ENCODE measurements around the gene SHISAL2B.

SHISAL2B gene

GRCh38 chr5:64682608-64683007 lies 7.7 kb upstream of the SHISAL2B start:
- H3K27me3 ChIP-seq (ENCODE audit: control insufficient read depth in 1 of 2, insufficient read depth in 1 of 2, low read length in 2 of 2): peaks cover 29 to 32% of the 10 kb centered on the region in 2 experiments
- H2BK15ac ChIP-seq (ENCODE audit: low read depth, poor library complexity, severe bottlenecking): no peak overlapping the region
- H3K9me3 ChIP-seq (ENCODE audit: control insufficient read depth, low read length): no peaks in the 10 kb centered on the region
- no peak overlapping the region for H2BK120ac ChIP-seq (ENCODE audit: low read depth, low read length)
- no peak overlapping the region for H4K91ac ChIP-seq (ENCODE audit: low read length)
- H3K4me3 ChIP-seq (ENCODE audit: insufficient read depth in 1 of 2, low read depth in 1 of 2, low read length in 2 of 2): no peak overlapping the region
- DNase-seq: no peak
- H3K18ac ChIP-seq (ENCODE audit: low read depth in 1 of 2, low read length in 2 of 2): no peak overlapping the region
- no peaks in the 10 kb centered on the region for H3K36me3 ChIP-seq (ENCODE audit: control insufficient read depth in 1 of 2, insufficient read depth in 2 of 2, low read depth in 1 of 2, low read length in 2 of 2)
- no peaks in the 10 kb centered on the region for H3K4me1 ChIP-seq (ENCODE audit: control insufficient read depth, insufficient read depth, low read depth, low read length)
- H3K4me2 ChIP-seq (ENCODE audit: low read length, poor library complexity, severe bottlenecking): no peak overlapping the region
- no peak overlapping the region for H3K9ac ChIP-seq (ENCODE audit: low read length)
- H3K79me1 ChIP-seq (replicated peaks; ENCODE audit: low read length, poor library complexity, severe bottlenecking): no peaks in the 10 kb centered on the region
- no peak overlapping the region for H2BK5ac ChIP-seq (ENCODE audit: low read depth, low read length, poor library complexity, severe bottlenecking)
- no peak overlapping the region for H2BK12ac ChIP-seq (ENCODE audit: low read length in 2 of 2)
- H3K27ac ChIP-seq (ENCODE audit: low read length, poor library complexity, severe bottlenecking): no peak overlapping the region
- no peak overlapping the region for H3K14ac ChIP-seq (ENCODE audit: low read length in 2 of 2)
- no peak overlapping the region for H3K23ac ChIP-seq (ENCODE audit: low read length in 2 of 2)
- H2AK5ac ChIP-seq (ENCODE audit: low read length, severe bottlenecking): no peak overlapping the region
- no peak overlapping the region for H4K8ac ChIP-seq (ENCODE audit: low read length)
- no peak overlapping the region for H3K4ac ChIP-seq (ENCODE audit: low read depth in 1 of 2, low read length in 2 of 2)
- 92% methylated on average over 7 of the region's 7 CpGs for WGBS
- H2AFZ ChIP-seq (ENCODE audit: low read depth, low read length): no peak overlapping the region

- no peak for DNase-seq
- H3K79me1 ChIP-seq (replicated peaks; ENCODE audit: low read length, poor library complexity, severe bottlenecking): no peaks in the 10 kb centered on the region
Measured at GRCh38 chr5:64685866-64686265, 4.4 kb upstream of the SHISAL2B start.

GRCh38 chr5:64688391-64688790 lies 1.9 kb upstream of the SHISAL2B start:
- no peaks in the 10 kb centered on the region for H3K36me3 ChIP-seq (ENCODE audit: control insufficient read depth in 1 of 2, insufficient read depth in 2 of 2, low read depth in 1 of 2, low read length in 2 of 2)
- H3K27me3 ChIP-seq (ENCODE audit: control insufficient read depth in 1 of 2, insufficient read depth in 1 of 2, low read length in 2 of 2): peaks cover 70 to 71% of the 10 kb centered on the region in 2 experiments
- no peak overlapping the region for H2AFZ ChIP-seq (ENCODE audit: low read depth, low read length)
- H2BK12ac ChIP-seq (ENCODE audit: low read length in 2 of 2): no peak overlapping the region
- H2BK120ac ChIP-seq (ENCODE audit: low read depth, low read length): no peak overlapping the region
- no peak for DNase-seq
- H3K18ac ChIP-seq (ENCODE audit: low read depth in 1 of 2, low read length in 2 of 2): no peak overlapping the region
- H2AK5ac ChIP-seq (ENCODE audit: low read length, severe bottlenecking): no peak overlapping the region
- no peak overlapping the region for H2BK15ac ChIP-seq (ENCODE audit: low read depth, poor library complexity, severe bottlenecking)
- H3K4me2 ChIP-seq (ENCODE audit: low read length, poor library complexity, severe bottlenecking): no peak overlapping the region
- H3K14ac ChIP-seq (ENCODE audit: low read length in 2 of 2): no peak overlapping the region
- peaks cover 11% of the 10 kb centered on the region for H3K4me1 ChIP-seq (ENCODE audit: control insufficient read depth, insufficient read depth, low read depth, low read length)
- H3K79me1 ChIP-seq (replicated peaks; ENCODE audit: low read length, poor library complexity, severe bottlenecking): no peaks in the 10 kb centered on the region
- H3K4me3 ChIP-seq (ENCODE audit: insufficient read depth in 1 of 2, low read depth in 1 of 2, low read length in 2 of 2): no peak overlapping the region
- no peak overlapping the region for H3K23ac ChIP-seq (ENCODE audit: low read length in 2 of 2)
- WGBS: 100% methylated on average over 2 of the region's 3 CpGs
- H4K91ac ChIP-seq (ENCODE audit: low read length): no peak overlapping the region
- H4K8ac ChIP-seq (ENCODE audit: low read length): no peak overlapping the region
- H2BK5ac ChIP-seq (ENCODE audit: low read depth, low read length, poor library complexity, severe bottlenecking): no peak overlapping the region
- H3K9ac ChIP-seq (ENCODE audit: low read length): no peak overlapping the region
- no peak overlapping the region for H3K4ac ChIP-seq (ENCODE audit: low read depth in 1 of 2, low read length in 2 of 2)
- H3K9me3 ChIP-seq (ENCODE audit: control insufficient read depth, low read length): no peaks in the 10 kb centered on the region
- no peak overlapping the region for H3K27ac ChIP-seq (ENCODE audit: low read length, poor library complexity, severe bottlenecking)

More at GRCh38 chr5:64685866-64686265, 4.4 kb upstream of the SHISAL2B start:
- Histone ChIP-seq H3K27me3 (ENCODE audit: control insufficient read depth in 1 of 2, insufficient read depth in 1 of 2, low read length in 2 of 2) (peaks cover 50 to 53% of the 10 kb centered on the region in 2 experiments), H3K4ac (ENCODE audit: low read depth in 1 of 2, low read length in 2 of 2) (no peak overlapping the region), H4K91ac (ENCODE audit: low read length) (no peak overlapping the region), H2BK12ac (ENCODE audit: low read length in 2 of 2) (no peak overlapping the region), H3K27ac (ENCODE audit: low read length, poor library complexity, severe bottlenecking) (no peak overlapping the region), H3K9me3 (ENCODE audit: control insufficient read depth, low read length) (no peaks in the 10 kb centered on the region), H3K4me1 (ENCODE audit: control insufficient read depth, insufficient read depth, low read depth, low read length) (peaks cover 10% of the 10 kb centered on the region), H3K9ac (ENCODE audit: low read length) (no peak overlapping the region), H3K36me3 (ENCODE audit: control insufficient read depth in 1 of 2, insufficient read depth in 2 of 2, low read depth in 1 of 2, low read length in 2 of 2) (no peaks in the 10 kb centered on the region), H2AK5ac (ENCODE audit: low read length, severe bottlenecking) (no peak overlapping the region), H3K18ac (ENCODE audit: low read depth in 1 of 2, low read length in 2 of 2) (no peak overlapping the region), H3K4me3 (ENCODE audit: insufficient read depth in 1 of 2, low read depth in 1 of 2, low read length in 2 of 2) (no peak overlapping the region), H3K14ac (ENCODE audit: low read length in 2 of 2) (no peak overlapping the region), H3K23ac (ENCODE audit: low read length in 2 of 2) (no peak overlapping the region), H2AFZ (ENCODE audit: low read depth, low read length) (no peak overlapping the region), H2BK120ac (ENCODE audit: low read depth, low read length) (no peak overlapping the region), H2BK5ac (ENCODE audit: low read depth, low read length, poor library complexity, severe bottlenecking) (no peak overlapping the region), H2BK15ac (ENCODE audit: low read depth, poor library complexity, severe bottlenecking) (no peak overlapping the region), H3K4me2 (ENCODE audit: low read length, poor library complexity, severe bottlenecking) (no peak overlapping the region), H4K8ac (ENCODE audit: low read length) (no peak overlapping the region)
- WGBS: 78% methylated on average over 5 of the region's 5 CpGs

- no peak overlapping the region for H3K4me3 ChIP-seq (ENCODE audit: insufficient read depth in 1 of 2, low read depth in 1 of 2, low read length in 2 of 2)
- H3K9me3 ChIP-seq (ENCODE audit: control insufficient read depth, low read length): no peaks in the 10 kb centered on the region
- no peaks in the 10 kb centered on the region for H3K36me3 ChIP-seq (ENCODE audit: control insufficient read depth in 1 of 2, insufficient read depth in 2 of 2, low read depth in 1 of 2, low read length in 2 of 2)
- H3K27ac ChIP-seq (ENCODE audit: low read length, poor library complexity, severe bottlenecking): no peak overlapping the region
- no peak overlapping the region for H2AFZ ChIP-seq (ENCODE audit: low read depth, low read length)
- H3K27me3 ChIP-seq (ENCODE audit: control insufficient read depth in 1 of 2, insufficient read depth in 1 of 2, low read length in 2 of 2): peaks cover 66 to 71% of the 10 kb centered on the region in 2 experiments
- H3K18ac ChIP-seq (ENCODE audit: low read depth in 1 of 2, low read length in 2 of 2): no peak overlapping the region
- H4K8ac ChIP-seq (ENCODE audit: low read length): no peak overlapping the region
- 51% methylated on average over 3 of the region's 3 CpGs for WGBS
- no peak overlapping the region for H2BK15ac ChIP-seq (ENCODE audit: low read depth, poor library complexity, severe bottlenecking)
- H2BK12ac ChIP-seq (ENCODE audit: low read length in 2 of 2): no peak overlapping the region
- DNase-seq: no peak
- peaks cover 11% of the 10 kb centered on the region for H3K4me1 ChIP-seq (ENCODE audit: control insufficient read depth, insufficient read depth, low read depth, low read length)
- no peak overlapping the region for H4K91ac ChIP-seq (ENCODE audit: low read length)
- H2AK5ac ChIP-seq (ENCODE audit: low read length, severe bottlenecking): no peak overlapping the region
- no peak overlapping the region for H3K9ac ChIP-seq (ENCODE audit: low read length)
- H2BK5ac ChIP-seq (ENCODE audit: low read depth, low read length, poor library complexity, severe bottlenecking): no peak overlapping the region
- H3K23ac ChIP-seq (ENCODE audit: low read length in 2 of 2): no peak overlapping the region
- H2BK120ac ChIP-seq (ENCODE audit: low read depth, low read length): no peak overlapping the region
- H3K4ac ChIP-seq (ENCODE audit: low read depth in 1 of 2, low read length in 2 of 2): no peak overlapping the region
- no peaks in the 10 kb centered on the region for H3K79me1 ChIP-seq (replicated peaks; ENCODE audit: low read length, poor library complexity, severe bottlenecking)
- no peak overlapping the region for H3K4me2 ChIP-seq (ENCODE audit: low read length, poor library complexity, severe bottlenecking)
- H3K14ac ChIP-seq (ENCODE audit: low read length in 2 of 2): no peak overlapping the region
Measured at GRCh38 chr5:64688965-64689364, 1.3 kb upstream of the SHISAL2B start.
